ENCODE data around the gene STX1A. TPM values are rescaled to one million over a fixed set of nuclear protein-coding genes. Genes with fewer than 3 reads are reported as not detected.
A peak's percentile ranks its signal among the peaks of the same experiment; 100 is the strongest.
"Not testable (repeated sequence)": the region's sequence is repeated elsewhere in the genome, so short reads cannot be mapped to it uniquely, and the experiment has no call there.

The STX1A gene
- total RNA-seq, 2 experiments from 2014 or later: 16.6 to 16.8 TPM

DNA sequence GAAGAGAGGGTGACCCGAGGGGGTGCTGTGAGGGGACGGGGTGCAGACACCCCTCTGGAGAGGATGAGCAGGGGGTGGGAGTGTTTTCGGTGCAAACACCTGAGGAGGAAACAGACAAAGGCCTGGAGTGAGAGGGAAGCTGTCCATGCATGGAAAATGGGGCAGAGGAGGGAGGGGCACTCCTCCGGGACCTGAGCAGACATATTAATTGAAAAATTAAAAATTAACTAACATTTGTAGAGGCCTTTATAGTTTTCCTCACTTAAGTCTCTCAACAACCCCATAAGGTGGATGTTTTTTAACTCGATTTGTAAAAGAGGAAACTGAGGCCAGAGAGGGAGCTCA is 50.6 kb downstream of the STX1A start:
- DNase-seq (no peak), ATAC-seq (no peak)
- POLR2A ChIA-PET: no interaction called here
- CTCF ChIA-PET: interaction anchor here (1.0 to 3.8 kb wide), 2 partner anchors 32 to 63 kb away, joined by 3 to 19 read pairs; no protein-coding TSS in a partner anchor
- intact Hi-C loops (cut with DNase I, micrococcal nuclease): loop anchor here (5.0 kb wide), 3 partner anchors 48 to 173 kb away; partner anchors contain the start of genes METTL27 (in 1 of the 2) and STX1A (in 1 of the 2)
- Mint-ChIP-seq H3K4me3 (peak overlapping the region; percentile 54), H3K4me1 (peaks cover 5% of the 10 kb centered on the region), H3K27ac (no peak overlapping the region), H3K27me3 (peaks cover 35% of the 10 kb centered on the region), H3K36me3 (ENCODE audit: low read depth) (no peaks in the 10 kb centered on the region), H3K9me3 (ENCODE audit: low read depth) (no peaks in the 10 kb centered on the region)

DNA sequence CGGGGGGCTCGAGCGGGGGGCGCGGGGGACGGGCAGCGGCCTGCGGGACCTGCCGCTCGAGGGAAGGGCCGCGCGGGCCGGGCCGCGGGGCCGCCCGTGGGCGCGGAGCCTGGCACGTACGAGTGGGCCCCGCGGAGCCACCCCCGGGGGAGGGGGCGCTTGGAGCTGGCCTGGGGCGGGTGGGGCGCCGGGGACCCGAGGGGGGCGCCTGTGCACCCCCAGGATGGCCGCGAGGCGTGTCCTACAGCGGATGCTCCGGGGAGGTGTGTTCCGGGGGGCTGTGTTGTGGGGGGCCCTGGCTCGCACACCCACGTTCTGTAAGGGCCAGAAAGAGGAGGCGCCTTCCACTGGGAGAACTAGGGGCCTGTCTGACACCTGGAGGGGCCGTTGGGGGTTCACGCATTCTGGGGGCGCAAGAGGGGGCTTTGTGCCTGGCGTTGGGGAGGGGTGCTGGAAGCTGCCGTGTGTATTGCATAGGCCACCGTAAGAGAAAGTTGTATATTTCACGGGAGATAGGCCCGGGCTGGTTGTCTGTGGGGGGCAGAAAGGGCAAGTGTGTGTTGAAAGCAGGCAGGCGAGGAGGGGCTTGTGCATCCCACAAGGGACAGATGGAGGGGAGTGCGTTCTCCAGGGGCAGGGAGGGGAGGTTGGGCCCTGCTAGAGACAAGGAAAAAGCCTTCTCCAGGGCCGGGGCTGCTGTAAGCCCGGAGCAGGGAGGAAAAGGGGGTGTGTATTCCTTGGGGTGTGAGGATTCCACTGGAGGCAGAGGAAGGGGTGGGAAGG is 51.2 kb downstream of the STX1A start:
- no peak overlapping the region for H3K27ac Mint-ChIP-seq
- H3K4me1 Mint-ChIP-seq: peaks cover 5% of the 10 kb centered on the region
- intact Hi-C loops (cut with DNase I, micrococcal nuclease): loop anchor here (5.0 kb wide), 3 partner anchors 49 to 174 kb away; partner anchors contain the start of genes METTL27 (in 1 of the 2) and STX1A (in 1 of the 2)
- POLR2A ChIA-PET: no interaction called here
- CTCF ChIA-PET: interaction anchor here (0.5 to 3.8 kb wide), 7 partner anchors 12 to 115 kb away, joined by 3 to 19 read pairs (median 3); no protein-coding TSS in a partner anchor
- ATAC-seq: no peak
- H3K27me3 Mint-ChIP-seq: peaks cover 37% of the 10 kb centered on the region
- H3K9me3 Mint-ChIP-seq (ENCODE audit: low read depth): peaks cover under 1% of the 10 kb centered on the region
- H3K4me3 Mint-ChIP-seq: peak overlapping the region; percentile 54
- no peaks in the 10 kb centered on the region for H3K36me3 Mint-ChIP-seq (ENCODE audit: low read depth)
- DNase-seq: no peak

DNA sequence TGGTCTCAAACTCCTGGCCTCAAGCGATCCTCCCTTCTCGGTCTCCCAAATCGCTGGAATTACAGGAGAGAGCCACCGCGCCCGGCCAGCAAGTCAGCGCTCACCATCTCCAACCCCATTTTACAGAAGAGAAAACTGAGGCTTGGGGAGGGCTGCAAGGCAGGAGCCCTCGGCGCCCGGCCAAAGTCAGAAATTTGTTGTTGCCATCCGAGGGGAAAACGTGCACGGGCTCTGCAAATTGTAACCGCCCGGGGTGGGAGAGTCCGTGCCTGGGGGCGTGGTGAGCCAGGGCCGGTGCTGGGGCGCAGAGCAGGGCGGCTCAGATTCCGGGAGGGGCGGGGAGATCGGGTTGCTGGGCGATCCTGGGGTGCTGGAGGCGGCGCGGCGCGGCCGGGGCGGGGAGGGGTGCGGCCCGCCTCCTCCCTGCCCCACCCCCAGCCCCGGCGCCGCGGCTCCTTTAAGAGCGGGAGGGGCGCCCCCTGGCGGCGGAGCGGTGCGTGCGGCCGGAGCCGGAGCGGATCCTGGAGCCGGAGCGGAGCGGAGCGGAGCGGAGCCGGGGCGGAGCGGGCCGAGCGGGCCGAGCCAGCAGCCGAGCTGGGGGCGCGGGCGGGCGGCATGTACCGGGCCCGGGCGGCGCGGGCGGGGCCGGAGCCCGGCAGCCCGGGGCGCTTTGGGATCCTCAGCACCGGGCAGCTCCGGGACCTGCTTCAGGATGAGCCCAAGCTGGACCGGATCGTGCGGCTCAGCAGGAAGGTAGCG is 51.9 kb downstream of the STX1A start, which contains the start of gene VPS37D:
Gene VPS37D, plus strand, starts transcription at position 488 of the 759 bp plus-strand sequence. Its CDS starts 128 bp downstream, at position 616.
- ChIA-PET CTCF (interaction anchor here (0.5 to 3.8 kb wide), 10 partner anchors 11 to 115 kb away, joined by 3 to 19 read pairs (median 4); no protein-coding TSS in a partner anchor), POLR2A (no interaction called here)
- ATAC-seq (peak; percentile 94), DNase-seq (peak; percentile 96)
- Mint-ChIP-seq H3K36me3 (ENCODE audit: low read depth) (no peaks in the 10 kb centered on the region), H3K27ac (no peak within 1 kb of the TSS), H3K4me3 (peak within 1 kb of the TSS; percentile 57), H3K4me1 (peaks cover 5% of the 10 kb centered on the region), H3K27me3 (peaks cover 40% of the 10 kb centered on the region), H3K9me3 (ENCODE audit: low read depth) (peaks cover 5% of the 10 kb centered on the region)
- intact Hi-C loops (cut with DNase I, micrococcal nuclease): loop anchor here (1.0 to 5.0 kb wide), 13 partner anchors 16 to 175 kb away; partner anchors contain the start of genes TBL2 (in 2 of the 2), ABHD11 (in 1 of the 2), BAZ1B (in 1 of the 2) and BCL7B (in 1 of the 2)

DNA sequence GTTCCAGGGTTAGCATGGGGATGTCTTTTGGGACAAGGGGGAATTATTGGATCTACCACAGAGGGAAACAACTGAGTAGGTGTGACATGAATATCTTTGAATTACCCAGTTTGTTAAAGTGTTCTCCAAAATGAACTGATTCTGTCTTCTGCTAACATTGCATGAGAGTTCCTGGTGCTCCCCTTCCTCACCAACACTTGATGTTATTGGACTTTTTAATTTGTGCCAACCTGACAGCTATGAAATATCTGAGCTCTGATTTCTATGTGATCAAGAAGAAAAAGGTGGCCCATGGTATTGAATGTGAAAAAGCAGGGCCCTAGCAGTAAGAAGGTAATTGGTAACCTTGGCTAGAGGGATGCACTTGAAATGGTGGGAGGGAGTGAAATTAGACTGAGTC is 56.4 kb downstream of the STX1A start:
- ChIA-PET POLR2A (no interaction called here), CTCF (interaction anchor here (0.7 kb wide), 1 partner anchor 62 kb away, joined by 3 read pairs; no protein-coding TSS in a partner anchor)
- Mint-ChIP-seq H3K9me3 (ENCODE audit: low read depth) (peaks cover 5% of the 10 kb centered on the region), H3K27ac (no peak overlapping the region), H3K27me3 (peaks cover 33% of the 10 kb centered on the region), H3K36me3 (ENCODE audit: low read depth) (no peaks in the 10 kb centered on the region), H3K4me3 (no peak overlapping the region), H3K4me1 (peaks cover 2% of the 10 kb centered on the region)
- ATAC-seq (no peak), DNase-seq (no peak)
- intact Hi-C loops (cut with DNase I, micrococcal nuclease): no loop called here

DNA sequence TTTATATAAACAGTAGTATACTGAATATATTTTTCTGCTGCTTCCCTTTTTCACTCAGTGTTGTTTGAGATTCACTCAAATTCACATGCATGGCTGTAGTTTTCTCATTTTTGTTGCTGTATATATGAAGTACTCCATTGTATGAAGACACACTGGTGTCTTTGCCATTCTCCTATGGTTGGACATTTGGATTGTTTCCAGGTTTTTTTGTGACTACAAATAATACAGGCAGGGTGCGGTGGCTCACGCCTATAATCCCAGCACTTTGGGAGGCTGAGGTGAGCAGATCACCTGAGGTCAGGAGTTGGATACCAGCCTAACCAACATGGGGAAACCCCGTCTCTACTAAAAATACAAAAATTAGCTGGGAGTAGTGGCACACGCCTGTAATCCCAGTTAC is 58.9 kb downstream of the STX1A start:
- CTCF ChIA-PET: interaction anchor here (1.1 kb wide), 1 partner anchor 54 kb away, joined by 3 read pairs; no protein-coding TSS in a partner anchor

DNA sequence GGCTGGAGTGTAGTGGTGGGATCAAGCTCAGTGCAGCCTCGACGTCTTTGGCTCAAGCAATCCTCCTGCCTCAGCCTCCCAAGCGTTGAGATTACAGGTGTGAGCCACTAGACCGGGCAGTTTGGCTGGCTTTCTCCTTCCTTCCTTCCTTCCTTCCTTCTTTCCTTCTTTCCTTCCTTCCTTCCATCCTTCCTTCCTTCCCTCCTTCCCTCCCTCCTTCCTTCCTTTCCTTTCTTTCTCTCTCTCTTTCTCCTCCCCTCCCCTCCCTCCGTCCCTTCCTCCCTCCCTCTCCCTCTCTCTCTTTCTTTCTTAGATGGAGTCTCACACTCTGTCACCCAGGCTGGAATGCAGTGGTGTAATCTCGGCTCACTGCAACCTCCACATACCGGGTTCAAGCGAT is 59.5 kb downstream of the STX1A start:
- Mint-ChIP-seq H3K9me3 (ENCODE audit: low read depth) (peaks cover 5% of the 10 kb centered on the region), H3K27ac (no peak overlapping the region), H3K27me3 (peaks cover 28% of the 10 kb centered on the region), H3K36me3 (ENCODE audit: low read depth) (no peaks in the 10 kb centered on the region), H3K4me3 (no peak overlapping the region), H3K4me1 (no peaks in the 10 kb centered on the region)
- CTCF ChIA-PET: interaction anchor here (0.6 kb wide), 1 partner anchor 225 kb away, joined by 3 read pairs; no protein-coding TSS in a partner anchor
- intact Hi-C loops (cut with DNase I, micrococcal nuclease): no loop called here
- DNase-seq (no peak), ATAC-seq (no peak)
- POLR2A ChIA-PET: no interaction called here

More for the DNA sequence above, 58.9 kb downstream of the STX1A start:
- POLR2A ChIA-PET; H3K4me3 Mint-ChIP-seq; H3K9me3 Mint-ChIP-seq (ENCODE audit: low read depth); H3K4me1 Mint-ChIP-seq; H3K27ac Mint-ChIP-seq; intact Hi-C loops (cut with DNase I, micrococcal nuclease); ATAC-seq; DNase-seq; H3K36me3 Mint-ChIP-seq (ENCODE audit: low read depth): not testable (repeated sequence)
- peaks cover 27% of the 10 kb centered on the region for H3K27me3 Mint-ChIP-seq

DNA sequence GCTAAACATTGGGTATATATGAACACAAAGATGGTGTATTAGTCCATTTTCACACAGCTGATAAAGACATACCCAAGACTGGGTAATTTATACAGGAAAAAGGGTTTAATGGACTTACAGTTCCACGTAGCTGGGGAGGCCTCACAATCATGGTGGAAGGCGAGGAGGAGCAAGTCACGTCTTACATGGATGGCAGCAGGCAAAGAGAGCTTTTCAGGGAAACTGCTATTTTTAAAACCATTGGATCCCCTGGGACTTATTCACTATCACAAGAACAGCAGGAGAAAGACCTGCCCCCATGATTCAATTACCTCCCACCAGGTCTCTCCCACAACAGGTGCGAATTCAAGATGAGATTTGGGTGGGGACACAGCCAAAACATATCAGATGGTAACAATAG is 64.2 kb downstream of the STX1A start:
- H3K36me3 Mint-ChIP-seq (ENCODE audit: low read depth); intact Hi-C loops (cut with DNase I, micrococcal nuclease); CTCF ChIA-PET; H3K4me3 Mint-ChIP-seq; DNase-seq; H3K9me3 Mint-ChIP-seq (ENCODE audit: low read depth); ATAC-seq; POLR2A ChIA-PET; H3K27ac Mint-ChIP-seq; H3K4me1 Mint-ChIP-seq: not testable (repeated sequence)
- peaks cover 31% of the 10 kb centered on the region for H3K27me3 Mint-ChIP-seq

DNA sequence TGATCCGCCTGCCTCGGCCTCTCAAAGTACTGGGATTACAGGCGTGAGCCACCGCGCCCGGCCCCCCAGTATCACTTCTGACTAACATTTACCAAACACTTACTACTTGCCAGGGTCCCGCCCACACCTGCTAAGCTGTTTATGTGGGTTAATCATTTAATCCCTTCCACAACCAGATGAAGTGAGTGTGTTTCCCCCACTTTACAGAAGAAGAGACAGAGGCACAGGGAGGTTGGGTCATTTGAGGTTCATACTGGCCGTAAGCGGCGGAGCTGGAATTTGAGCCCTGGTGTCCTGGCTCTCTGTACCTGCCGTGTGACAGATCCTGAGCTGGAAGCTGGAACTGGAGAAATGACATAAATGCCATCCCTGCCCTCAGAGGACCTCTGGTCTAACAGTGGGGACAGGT is 66.9 kb downstream of the STX1A start:
- H3K4me3 Mint-ChIP-seq: no peak overlapping the region
- no peaks in the 10 kb centered on the region for H3K36me3 Mint-ChIP-seq (ENCODE audit: low read depth)
- CTCF ChIA-PET: interaction anchor here (0.6 to 1.0 kb wide), 3 partner anchors 23 to 222 kb away, joined by 3 read pairs; no protein-coding TSS in a partner anchor
- peaks cover 43% of the 10 kb centered on the region for H3K27me3 Mint-ChIP-seq
- H3K27ac Mint-ChIP-seq: no peak overlapping the region
- DNase-seq (no peak), ATAC-seq (no peak)
- peaks cover 7% of the 10 kb centered on the region for H3K4me1 Mint-ChIP-seq
- POLR2A ChIA-PET: no interaction called here
- intact Hi-C loops (cut with DNase I, micrococcal nuclease): no loop called here
- H3K9me3 Mint-ChIP-seq (ENCODE audit: low read depth): no peaks in the 10 kb centered on the region

DNA sequence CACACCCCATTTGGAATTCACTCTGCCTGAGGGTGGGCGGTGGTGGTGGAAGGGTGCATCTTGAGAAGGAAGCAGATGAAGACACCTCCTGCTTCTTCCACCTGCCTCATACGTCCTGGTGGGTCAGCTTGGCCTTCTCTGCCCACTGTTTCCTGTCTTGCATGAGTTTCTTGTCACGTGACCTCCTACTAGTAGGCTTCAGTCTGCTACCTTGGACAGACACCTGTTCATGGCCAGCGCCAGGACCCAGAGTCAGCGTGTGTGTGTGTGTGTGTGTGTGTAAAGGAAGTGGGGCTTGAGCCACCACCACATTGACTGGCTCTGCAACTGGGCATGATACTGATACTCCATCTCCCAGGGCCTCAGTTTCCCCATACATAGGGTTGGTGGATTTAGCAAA is 68.9 kb downstream of the STX1A start:
- Mint-ChIP-seq H3K9me3 (ENCODE audit: low read depth) (no peaks in the 10 kb centered on the region), H3K36me3 (ENCODE audit: low read depth) (no peaks in the 10 kb centered on the region), H3K4me3 (no peak overlapping the region), H3K27ac (no peak overlapping the region), H3K27me3 (peaks cover 54% of the 10 kb centered on the region), H3K4me1 (peaks cover 7% of the 10 kb centered on the region)
- ChIA-PET CTCF (no interaction called here), POLR2A (no interaction called here)
- ATAC-seq (no peak), DNase-seq (no peak)
- intact Hi-C loops (cut with DNase I, micrococcal nuclease): no loop called here

DNA sequence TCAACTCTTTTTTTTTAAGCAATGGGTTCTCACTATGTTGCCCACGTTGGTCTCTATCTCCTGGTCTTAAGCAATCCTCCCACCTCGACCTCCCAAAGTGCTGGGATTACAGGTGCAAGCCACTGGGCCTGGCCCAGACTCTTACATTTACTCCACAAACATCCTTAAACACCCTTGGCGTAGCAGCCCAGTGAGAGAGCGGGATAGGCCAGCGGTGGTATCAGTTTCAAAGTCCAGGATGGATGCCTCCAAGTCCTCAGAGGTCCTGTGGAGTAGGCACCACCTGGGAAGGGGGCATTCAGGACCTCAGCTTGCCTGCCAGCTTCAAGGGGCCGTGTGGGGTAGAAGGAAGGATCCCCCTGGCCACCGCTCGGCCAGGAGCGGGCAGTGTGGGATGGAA is 69.9 kb downstream of the STX1A start:
- DNase-seq (no peak), ATAC-seq (no peak)
- ChIA-PET CTCF (interaction anchor here (0.5 kb wide), 1 partner anchor 486 kb away, joined by 3 read pairs; no protein-coding TSS in a partner anchor), POLR2A (no interaction called here)
- peaks cover 7% of the 10 kb centered on the region for H3K4me1 Mint-ChIP-seq
- H3K36me3 Mint-ChIP-seq (ENCODE audit: low read depth): no peaks in the 10 kb centered on the region
- no peak overlapping the region for H3K27ac Mint-ChIP-seq
- H3K9me3 Mint-ChIP-seq (ENCODE audit: low read depth): no peaks in the 10 kb centered on the region
- H3K4me3 Mint-ChIP-seq: no peak overlapping the region
- intact Hi-C loops (cut with DNase I, micrococcal nuclease): loop anchor here in 1 of 2 experiments (5.0 kb wide), 1 partner anchor 78 kb away; no protein-coding TSS in a partner anchor
- peaks cover 50% of the 10 kb centered on the region for H3K27me3 Mint-ChIP-seq
